OCI-LY3 (cell line): ENCODE results near the gene ZBTB44.

ENCODE experiments used
- H2AFZ ChIP-seq: fragments of 200-600, 300-600 bp; shearing (Covaris generic); 2 replicates; pipeline ENCODE4 v1.6.0; 2014; ENCODE audit warnings: antibody characterized with exemption, low read depth, low read length
- H3K27ac ChIP-seq: fragments of 200-600, 300-600 bp; sonication (generic); 2 replicates; pipeline ENCODE4 v1.5.1; 2014; ENCODE audit warnings: mild to moderate bottlenecking, low read length, moderate library complexity, mixed read lengths
- H3K27me3 ChIP-seq: fragments of 200-600, 300-600 bp; sonication (generic); 2 replicates; pipeline ENCODE4 v1.6.1; 2014; ENCODE audit warnings: low read depth, low read length, mixed read lengths
- H3K36me3 ChIP-seq: fragments of 200-600, 300-600 bp; sonication (generic); replicated peaks from 2 replicates; pipeline ENCODE3; 2014; ENCODE audit warnings: low read depth, low read length, mixed read lengths
- H3K4me1 ChIP-seq: fragments of 300-600, 200-600 bp; sonication (generic); 2 replicates; pipeline ENCODE4 v1.6.1; 2014; ENCODE audit warnings: low read length, mixed read lengths
- H3K4me2 ChIP-seq: fragments of 200-600, 300-600 bp; sonication (generic); 2 replicates; pipeline ENCODE4 v1.6.1; 2014; ENCODE audit warnings: low read length, mixed read lengths
- H3K4me3 ChIP-seq: fragments of 300-600, 200-600 bp; sonication (generic); 2 replicates; pipeline ENCODE4 v1.5.1; 2014; ENCODE audit warnings: antibody characterized with exemption, mild to moderate bottlenecking, low read length, moderate library complexity
- H3K79me2 ChIP-seq: fragments of 300-600, 200-600 bp; shearing (Covaris generic); 2 replicates; pipeline ENCODE4 v1.6.1; 2014; ENCODE audit warnings: mild to moderate bottlenecking, low read length, mixed read lengths
- H3K9ac ChIP-seq: fragments of 300-600, 200-600 bp; shearing (Covaris generic); 2 replicates; pipeline ENCODE4 v1.6.0; 2014; ENCODE audit warnings: mild to moderate bottlenecking, low read length, moderate library complexity
- H3K9me3 ChIP-seq: fragments of 200-600, 300-600 bp; shearing (Covaris generic); 2 replicates; pipeline ENCODE4 v1.6.1; 2014; ENCODE audit warnings: low read length, mixed read lengths; ENCODE audit not compliant: insufficient read depth
- H4K20me1 ChIP-seq: fragments of 200-600, 300-600 bp; sonication (generic); 2 replicates; pipeline ENCODE4 v1.6.1; 2016; ENCODE audit warnings: low read length, mixed read lengths; ENCODE audit not compliant: insufficient read depth
- EZH2phosphoT487 ChIP-seq: fragments of 200-600 bp; shearing (Covaris generic); IDR thresholded peaks from 2 replicates; pipeline ENCODE4 v1.6.1; 2018; ENCODE audit warnings: antibody characterized with exemption, mixed run types, low read depth
- TF ChIP-seq, protein P1 (sequence below): fragments of 200-600, 300-600 bp; sonication (generic); IDR thresholded peaks from 2 replicates; pipeline ENCODE4 v1.5.1; 2014; ENCODE audit warnings: antibody characterized with exemption, low read length, low read depth

ZBTB44 gene

GRCh38 chr11:130216591-130217132, 98.1 kb downstream of the ZBTB44 start:
- H3K9ac ChIP-seq: no peak overlapping the region
- H3K36me3 ChIP-seq: peaks cover 2% of the 10 kb centered on the region
- H3K4me2 ChIP-seq: no peak overlapping the region
- no peaks in the 10 kb centered on the region for H3K27me3 ChIP-seq
- no peak overlapping the region for H2AFZ ChIP-seq
- TF ChIP-seq, protein P1, sequence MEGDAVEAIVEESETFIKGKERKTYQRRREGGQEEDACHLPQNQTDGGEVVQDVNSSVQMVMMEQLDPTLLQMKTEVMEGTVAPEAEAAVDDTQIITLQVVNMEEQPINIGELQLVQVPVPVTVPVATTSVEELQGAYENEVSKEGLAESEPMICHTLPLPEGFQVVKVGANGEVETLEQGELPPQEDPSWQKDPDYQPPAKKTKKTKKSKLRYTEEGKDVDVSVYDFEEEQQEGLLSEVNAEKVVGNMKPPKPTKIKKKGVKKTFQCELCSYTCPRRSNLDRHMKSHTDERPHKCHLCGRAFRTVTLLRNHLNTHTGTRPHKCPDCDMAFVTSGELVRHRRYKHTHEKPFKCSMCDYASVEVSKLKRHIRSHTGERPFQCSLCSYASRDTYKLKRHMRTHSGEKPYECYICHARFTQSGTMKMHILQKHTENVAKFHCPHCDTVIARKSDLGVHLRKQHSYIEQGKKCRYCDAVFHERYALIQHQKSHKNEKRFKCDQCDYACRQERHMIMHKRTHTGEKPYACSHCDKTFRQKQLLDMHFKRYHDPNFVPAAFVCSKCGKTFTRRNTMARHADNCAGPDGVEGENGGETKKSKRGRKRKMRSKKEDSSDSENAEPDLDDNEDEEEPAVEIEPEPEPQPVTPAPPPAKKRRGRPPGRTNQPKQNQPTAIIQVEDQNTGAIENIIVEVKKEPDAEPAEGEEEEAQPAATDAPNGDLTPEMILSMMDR: no peak
- TF ChIP-seq EZH2phosphoT487: no peak
- H3K4me3 ChIP-seq: no peak overlapping the region
- no peaks in the 10 kb centered on the region for H3K9me3 ChIP-seq
- H3K27ac ChIP-seq: no peak overlapping the region
- H3K4me1 ChIP-seq: peaks cover 8% of the 10 kb centered on the region; the same call in 1 of the 2 replicates
- H4K20me1 ChIP-seq: peaks cover 8% of the 10 kb centered on the region
- no peaks in the 10 kb centered on the region for H3K79me2 ChIP-seq

- Histone ChIP-seq H3K9ac (no peak overlapping the region), H2AFZ (no peak overlapping the region), H3K4me2 (no peak overlapping the region), H4K20me1 (peaks cover 13% of the 10 kb centered on the region), H3K27me3 (no peaks in the 10 kb centered on the region), H3K4me1 (peaks cover 8% of the 10 kb centered on the region; the same call in 1 of the 2 replicates), H3K27ac (no peak overlapping the region), H3K79me2 (no peaks in the 10 kb centered on the region), H3K4me3 (no peak overlapping the region), H3K36me3 (peaks cover 2% of the 10 kb centered on the region), H3K9me3 (no peaks in the 10 kb centered on the region)
- TF ChIP-seq, protein P1: no peak
- no peak for TF ChIP-seq EZH2phosphoT487
Measured at GRCh38 chr11:130216221-130216550, 98.5 kb downstream of the ZBTB44 start.

DNA sequence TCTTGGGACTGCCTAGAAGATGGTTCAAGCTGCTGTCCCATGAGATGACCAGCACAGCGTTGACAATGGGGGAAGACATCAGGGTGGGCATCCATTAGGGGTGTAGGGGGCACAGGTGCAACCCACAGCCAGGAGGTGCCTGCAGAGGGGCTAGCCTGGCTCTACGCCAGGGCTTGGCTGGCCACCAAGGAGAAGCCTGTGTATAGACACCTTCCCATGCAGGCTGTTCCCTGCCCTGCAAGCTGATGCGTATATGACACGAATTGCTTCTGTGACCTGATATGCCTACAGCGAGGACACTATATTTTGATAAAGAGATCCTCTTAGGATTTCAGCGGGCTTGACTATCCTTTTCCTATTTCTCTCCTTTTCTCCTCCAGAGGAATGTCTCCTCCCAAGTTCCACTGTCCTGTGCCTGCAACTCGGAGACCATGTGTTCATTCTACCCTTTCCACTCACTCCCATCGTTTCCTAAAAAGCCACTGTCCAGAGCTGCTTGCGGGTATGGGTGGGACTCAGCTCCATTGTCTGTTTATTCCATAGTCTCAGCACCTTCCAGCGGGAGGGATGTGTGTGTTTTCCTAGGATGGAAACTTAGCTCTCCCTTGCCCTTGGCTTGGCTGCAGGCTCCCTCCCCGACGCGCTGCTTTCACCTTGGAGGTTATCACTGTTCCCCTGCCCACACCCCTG, 99.0 kb downstream of the ZBTB44 start:
- H4K20me1 ChIP-seq: peaks cover 14% of the 10 kb centered on the region
- H3K4me3 ChIP-seq: no peak overlapping the region
- H3K36me3 ChIP-seq: peaks cover 2% of the 10 kb centered on the region
- H3K4me2 ChIP-seq: no peak overlapping the region
- no peaks in the 10 kb centered on the region for H3K79me2 ChIP-seq
- no peaks in the 10 kb centered on the region for H3K9me3 ChIP-seq
- no peak overlapping the region for H3K27ac ChIP-seq
- H3K9ac ChIP-seq: no peak overlapping the region
- TF ChIP-seq, protein P1: no peak
- no peak for TF ChIP-seq EZH2phosphoT487
- H3K27me3 ChIP-seq: no peaks in the 10 kb centered on the region
- H3K4me1 ChIP-seq: peaks cover 8% of the 10 kb centered on the region; the same call in 1 of the 2 replicates
- no peak overlapping the region for H2AFZ ChIP-seq

GRCh38 chr11:130214861-130215530, 99.7 kb downstream of the ZBTB44 start:
- Histone ChIP-seq H3K27ac (no peak overlapping the region), H3K9me3 (no peaks in the 10 kb centered on the region), H3K36me3 (peaks cover 6% of the 10 kb centered on the region), H2AFZ (no peak overlapping the region), H3K27me3 (no peaks in the 10 kb centered on the region), H3K4me2 (no peak overlapping the region), H4K20me1 (peaks cover 14% of the 10 kb centered on the region), H3K4me3 (no peak overlapping the region), H3K9ac (no peak overlapping the region), H3K4me1 (peaks cover 8% of the 10 kb centered on the region; the same call in 1 of the 2 replicates), H3K79me2 (no peaks in the 10 kb centered on the region)
- TF ChIP-seq, protein P1: no peak
- no peak for TF ChIP-seq EZH2phosphoT487
